Posterior vena cava (tissue), 2 donors: ENCODE measurements around the gene NCKAP5. TPM values are rescaled to one million over a fixed set of nuclear protein-coding genes. Genes with fewer than 3 reads are reported as not detected.

Experiments
- DNase-seq: peaks from one replicate; pipeline ENCODE4 v3.0.0-alpha.2; 2020; ENCODE audit warnings: low spot score
- intact Hi-C, 2 donors: fragments of 100-400 bp; cut with DNase I; formaldehyde crosslinking; loops; one replicate each; pipeline versions ENCODE4 v1.14.1 to v1.14.2; 2022 to 2023
- total RNA-seq, 2 donors: library from RNA; stranded (reverse); fragmentation: NEBNext Ultra II Directional; extraction: Animal tissue kit (Norgen Biotek cat#: 25700); gene quantifications; one replicate each; pipeline ENCODE4 v1.2.1, GENCODE V29; 2021
- donor health status: DM: yes; HTN: yes; CAD: no.
- donor health status: DM: yes; HTN: yes; CAD: no.

NCKAP5 gene
- total RNA-seq, 2 donors from 2014 or later = 2.0 to 2.1 TPM

DNA sequence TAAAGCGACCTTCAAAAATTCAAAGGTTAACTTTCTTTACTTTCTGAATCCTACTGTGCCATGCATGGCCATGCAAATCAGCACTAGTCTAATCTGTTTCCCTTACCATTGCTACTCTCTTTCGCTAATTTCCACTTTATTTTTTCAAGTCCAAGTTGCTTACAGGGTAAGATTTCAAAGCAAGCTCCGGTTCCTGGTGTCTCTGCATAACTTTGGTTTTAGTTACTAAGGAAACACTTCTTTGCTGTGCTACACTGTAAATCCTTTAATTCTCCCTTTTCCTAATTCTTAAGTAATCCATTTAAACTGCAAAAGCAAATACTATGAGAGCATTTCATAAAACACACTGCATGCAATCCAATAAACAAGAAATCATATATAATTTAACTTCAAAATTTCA lies 514.7 kb downstream of the NCKAP5 start:
- intact Hi-C loops = no loop called here
- DNase-seq = no peak

DNA sequence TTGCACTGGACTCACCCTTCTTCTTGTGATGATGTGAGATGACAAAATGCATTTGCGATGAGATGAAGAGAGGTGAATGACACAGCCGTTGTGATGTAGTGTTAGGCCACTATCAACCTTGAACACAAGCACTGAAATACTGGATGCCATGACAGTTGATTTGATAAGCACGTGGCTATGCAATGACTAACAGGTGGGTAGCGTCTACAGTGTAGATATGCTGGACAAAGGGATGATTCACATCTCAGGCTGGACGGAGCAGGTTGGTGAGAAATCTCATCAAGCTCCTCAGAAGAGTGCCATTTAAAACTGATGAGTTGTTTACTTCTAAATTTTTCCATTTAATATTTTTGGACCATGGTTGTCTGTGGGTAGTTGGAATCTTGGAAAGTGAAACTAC lies 522.5 kb downstream of the NCKAP5 start:
- intact Hi-C loops = no loop called here
- DNase-seq = no peak

DNA sequence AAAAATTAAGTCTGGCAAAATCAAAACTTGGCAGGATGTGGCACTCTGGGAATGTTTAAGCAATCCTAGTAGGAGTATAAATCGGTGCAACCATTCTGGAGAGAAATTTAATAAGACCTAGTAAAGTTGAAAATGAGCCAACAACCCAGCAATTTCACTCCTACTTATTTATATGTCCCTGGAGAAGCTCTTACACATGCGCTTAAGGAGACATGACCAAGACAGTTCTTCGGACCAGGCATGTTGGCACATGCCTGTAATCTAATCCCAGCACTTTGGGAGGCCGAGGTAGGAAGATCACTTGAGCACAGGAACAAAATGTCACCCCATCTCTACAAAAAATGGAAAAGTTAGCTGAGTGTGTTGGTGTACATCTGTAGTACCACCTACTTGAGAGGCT lies 523.7 kb downstream of the NCKAP5 start:
- DNase-seq = no peak
- intact Hi-C loops = no loop called here

DNA sequence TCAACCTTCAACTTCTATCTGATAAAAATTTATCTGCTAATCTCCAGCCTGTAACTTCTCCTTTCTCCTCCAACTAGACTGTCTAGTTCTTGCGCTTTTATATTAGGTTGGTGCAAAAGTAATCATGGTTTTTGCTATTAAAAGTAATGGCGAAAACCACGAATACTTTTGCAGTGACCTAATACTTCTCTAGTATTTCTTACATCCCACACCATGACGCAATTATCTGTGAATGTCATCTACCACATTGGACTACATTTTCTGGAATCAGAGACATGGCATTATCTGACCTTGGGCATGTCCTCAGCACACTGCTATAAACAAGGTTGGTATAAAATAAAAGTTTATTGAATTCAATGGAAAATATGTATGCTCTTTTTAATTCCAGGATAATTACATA lies 528.1 kb downstream of the NCKAP5 start:
- intact Hi-C loops = no loop called here

DNA sequence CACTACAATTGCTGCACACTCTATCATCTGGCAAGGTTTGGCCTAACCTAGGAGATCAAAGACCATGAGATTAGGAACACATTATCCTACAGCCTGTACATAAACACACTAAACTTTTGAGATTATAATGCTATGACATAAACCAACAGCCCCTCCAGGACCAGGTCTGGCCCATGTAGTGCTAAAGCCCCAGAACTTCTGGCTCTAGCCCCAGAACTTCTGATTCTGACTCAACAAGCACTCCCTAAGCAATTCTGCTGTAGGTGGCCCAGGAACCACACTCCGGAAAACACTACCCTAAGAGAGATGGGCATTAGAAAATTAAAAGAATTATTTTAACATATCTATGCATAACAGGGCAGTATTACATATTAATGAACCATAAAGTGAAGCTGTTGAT lies 528.7 kb downstream of the NCKAP5 start:
- intact Hi-C loops = no loop called here
- DNase-seq = no peak

More for the DNA sequence above, 528.1 kb downstream of the NCKAP5 start:
- no peak for DNase-seq

DNA sequence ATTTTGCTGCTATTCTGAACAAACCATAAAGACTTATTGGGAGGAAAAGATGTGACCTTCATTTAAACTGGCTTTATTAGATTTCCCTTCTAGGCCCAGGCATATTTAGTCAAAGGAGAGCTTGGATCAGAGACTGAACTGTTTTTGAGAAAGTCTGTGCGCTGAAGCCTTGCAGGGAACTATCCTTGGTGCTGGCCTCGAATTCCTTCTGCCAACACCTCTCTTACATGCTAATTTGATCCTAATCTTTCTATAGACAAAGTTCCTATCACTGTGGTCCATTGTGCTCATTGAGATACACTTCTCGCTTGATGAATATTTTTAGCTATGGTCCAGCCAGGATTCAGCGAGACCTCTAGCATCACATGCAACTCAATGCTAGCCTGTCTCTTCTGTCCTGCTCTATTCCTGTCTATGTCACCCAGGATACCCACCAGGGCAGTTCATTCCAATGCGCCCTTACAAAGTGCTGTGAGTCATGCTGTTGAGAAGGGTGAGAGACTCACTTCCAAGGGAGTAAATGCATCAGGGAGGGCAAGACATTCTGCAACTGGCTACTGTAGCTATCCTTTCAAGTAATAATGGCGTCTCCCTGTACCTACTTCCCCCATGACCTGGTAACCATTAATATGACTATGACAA lies 541.6 kb downstream of the NCKAP5 start:
- intact Hi-C loops = no loop called here
- no peak for DNase-seq

DNA sequence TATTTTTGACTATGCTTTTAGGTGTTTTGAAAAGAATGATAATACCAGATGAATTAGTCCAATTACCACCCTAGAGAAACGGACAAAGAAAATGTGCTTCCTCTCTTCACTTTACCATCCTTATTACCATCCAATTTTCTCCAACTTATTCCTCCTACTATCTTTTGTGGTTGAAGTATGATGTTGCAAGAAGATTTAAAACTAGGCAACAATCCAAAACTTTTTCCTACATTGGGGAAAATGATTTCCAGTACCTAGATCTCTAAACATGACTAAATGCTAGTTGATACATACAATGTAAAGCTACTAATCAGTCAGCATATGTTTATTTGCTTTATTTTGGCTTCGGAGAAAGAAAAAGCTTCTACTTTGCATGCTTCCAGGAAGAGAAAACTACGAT lies 543.3 kb downstream of the NCKAP5 start:
- DNase-seq = no peak
- intact Hi-C loops = no loop called here

DNA sequence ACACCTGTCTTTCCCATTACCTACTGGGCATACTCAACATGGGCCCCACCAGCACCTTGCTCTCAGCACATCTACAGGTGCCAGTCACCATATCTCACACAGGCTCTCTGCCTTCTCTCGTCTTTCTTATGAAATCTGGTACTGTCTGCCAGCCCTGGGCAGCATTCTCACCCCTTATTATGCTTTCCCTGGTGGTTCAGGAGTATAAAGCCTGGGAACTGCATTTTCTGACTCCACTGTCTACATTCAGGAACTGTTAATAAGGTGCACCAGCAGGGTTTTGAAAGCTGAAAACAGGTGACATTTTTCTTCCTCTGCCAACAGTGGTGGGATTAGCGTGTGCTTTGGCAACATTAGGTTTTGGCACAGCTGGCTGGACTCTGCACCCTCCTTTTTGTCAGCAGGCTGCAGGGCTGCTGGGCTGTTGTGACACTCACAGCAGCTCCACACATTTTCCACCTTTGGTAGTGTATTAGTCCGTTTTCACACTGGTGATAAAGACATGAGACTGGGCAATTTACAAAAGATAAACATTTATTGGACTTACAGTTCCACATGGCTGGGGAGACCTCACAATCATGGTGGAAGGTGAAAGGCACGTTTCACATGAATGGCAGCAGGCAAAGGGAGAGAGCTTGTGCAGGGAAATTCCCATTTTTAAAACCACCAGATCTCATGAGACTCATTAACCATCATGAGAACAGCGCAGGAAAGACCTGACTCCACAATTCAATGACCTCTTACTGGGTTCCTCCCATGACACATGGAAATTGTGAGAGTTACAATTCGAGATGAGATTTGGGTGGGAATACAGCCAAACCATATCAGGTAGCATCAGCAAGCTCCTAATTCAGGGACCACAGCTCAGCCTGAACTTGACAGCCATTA lies 555.2 kb downstream of the NCKAP5 start:
- DNase-seq = no peak
- intact Hi-C loops = no loop called here

DNA sequence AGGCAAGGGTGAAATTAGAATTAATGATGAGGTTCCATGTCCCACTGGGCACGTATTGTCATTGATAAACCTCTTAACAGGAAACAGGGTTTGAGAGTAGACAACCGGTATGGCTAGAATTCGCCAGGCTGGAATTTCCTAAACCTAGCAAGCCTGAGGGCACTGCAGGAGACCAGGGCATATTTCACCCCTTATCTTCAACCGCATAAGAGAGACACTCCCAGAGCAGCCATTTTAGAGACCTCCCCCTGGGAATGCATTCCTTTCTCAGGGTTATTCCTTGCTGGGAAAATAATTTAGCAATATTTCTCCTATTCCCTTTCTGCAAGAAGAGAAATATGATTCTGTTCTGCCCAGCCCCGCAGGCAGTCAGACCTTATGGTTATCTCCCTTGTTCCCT lies 563.6 kb downstream of the NCKAP5 start:
- intact Hi-C loops = no loop called here
- DNase-seq = no peak

DNA sequence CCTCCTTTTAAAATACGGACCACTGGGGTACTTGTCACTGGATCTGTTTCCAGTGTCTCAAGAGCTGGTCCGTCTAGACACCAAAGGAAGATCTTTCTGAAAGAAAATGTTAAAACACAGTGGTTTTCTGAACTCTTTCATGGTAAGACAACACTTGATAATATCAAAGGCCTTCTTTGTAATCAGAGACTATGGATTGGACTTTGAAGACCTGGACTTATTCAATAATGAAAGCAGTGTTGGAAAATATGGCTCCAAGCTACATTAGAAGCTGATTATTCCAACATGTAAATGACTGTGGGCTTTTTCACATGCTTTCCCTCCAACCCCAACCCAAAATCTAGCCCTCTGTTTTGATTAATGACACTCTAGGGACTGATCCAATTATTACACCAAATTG lies 568.8 kb downstream of the NCKAP5 start:
- DNase-seq = no peak
- intact Hi-C loops = no loop called here

DNA sequence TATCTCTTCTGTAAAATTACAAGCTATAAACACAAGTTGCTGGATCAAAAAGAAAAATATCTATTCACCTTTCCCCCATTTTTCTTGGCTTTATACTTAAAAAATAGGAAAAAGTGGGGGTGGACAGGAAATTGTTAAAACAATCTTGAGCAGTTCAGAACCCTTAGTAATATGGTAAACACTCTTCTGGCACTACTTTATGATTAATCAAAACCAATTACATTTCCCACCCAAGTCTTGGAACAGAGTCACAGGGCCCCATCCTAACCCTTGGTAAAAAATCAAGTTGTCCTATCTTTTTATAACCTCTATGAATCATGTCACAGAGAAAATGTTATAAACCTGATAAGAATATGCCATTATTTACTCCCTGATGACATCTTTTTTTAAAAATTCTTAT lies 570.0 kb downstream of the NCKAP5 start:
- intact Hi-C loops = no loop called here
- DNase-seq = no peak

DNA sequence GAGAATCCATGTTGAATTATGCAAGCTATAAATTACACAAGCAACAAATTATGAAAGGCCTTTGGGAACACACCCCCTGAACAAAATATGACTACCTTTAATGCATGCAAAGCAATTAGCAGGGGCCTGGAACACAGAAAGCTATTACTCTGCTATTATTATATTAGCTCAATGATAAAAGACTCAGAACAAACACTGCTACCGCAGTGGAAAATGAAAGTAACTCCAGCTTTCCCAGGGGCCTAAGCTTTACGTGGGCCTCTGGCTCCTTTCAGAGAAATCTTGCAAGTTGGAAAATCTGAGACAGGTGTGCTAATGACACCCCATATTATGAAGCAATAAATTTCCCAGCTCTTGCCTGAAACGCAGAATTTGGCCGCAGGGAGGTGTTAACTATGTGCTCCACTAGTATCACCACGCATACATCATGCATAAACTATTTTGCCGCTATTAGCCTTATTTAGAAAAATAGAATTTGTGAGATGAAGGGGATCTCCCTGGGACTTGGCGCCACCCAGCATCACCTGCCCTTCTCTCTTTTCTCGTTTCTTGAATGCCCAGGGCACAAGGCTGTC lies 576.7 kb downstream of the NCKAP5 start:
- no peak for DNase-seq
- intact Hi-C loops = no loop called here

DNA sequence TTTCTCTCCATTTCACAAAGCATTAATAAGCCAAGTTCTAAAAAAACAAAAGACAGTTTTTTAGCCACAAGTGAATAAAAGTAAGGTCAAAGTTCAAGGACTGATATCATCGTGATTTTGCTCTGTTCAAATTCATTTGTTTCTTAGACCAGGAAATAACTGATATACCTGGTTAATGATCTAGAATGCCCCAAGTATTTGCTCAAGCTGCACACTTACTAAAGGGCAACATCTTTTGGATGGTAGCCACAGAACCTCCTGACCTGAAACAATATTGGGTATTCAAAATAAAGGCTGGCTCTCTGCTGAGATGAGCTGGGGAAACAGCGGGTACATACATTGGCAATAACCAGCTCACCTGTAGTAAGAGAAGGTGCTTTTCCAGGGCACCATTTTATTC lies 583.5 kb downstream of the NCKAP5 start:
- no peak for DNase-seq
- intact Hi-C loops = no loop called here

DNA sequence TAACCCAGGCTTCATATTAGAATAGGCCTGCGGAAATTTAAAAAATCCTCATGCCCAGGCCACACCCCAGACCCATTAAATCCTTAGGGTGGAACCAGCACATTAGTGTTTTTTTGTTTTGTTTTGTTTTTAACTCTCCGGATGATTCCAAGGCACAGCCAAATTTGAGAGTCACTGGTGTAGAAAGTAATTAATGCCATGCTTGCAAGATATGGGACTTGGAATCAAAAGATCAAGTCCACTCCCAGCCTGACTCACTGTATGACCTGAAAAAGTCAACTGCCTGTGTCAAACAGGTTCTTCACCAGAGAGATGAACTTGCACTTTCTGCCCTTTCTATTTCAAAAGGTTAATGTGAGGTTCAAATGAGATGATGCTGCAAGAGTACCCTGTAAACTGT lies 588.0 kb downstream of the NCKAP5 start:
- DNase-seq = no peak
- intact Hi-C loops = no loop called here

DNA sequence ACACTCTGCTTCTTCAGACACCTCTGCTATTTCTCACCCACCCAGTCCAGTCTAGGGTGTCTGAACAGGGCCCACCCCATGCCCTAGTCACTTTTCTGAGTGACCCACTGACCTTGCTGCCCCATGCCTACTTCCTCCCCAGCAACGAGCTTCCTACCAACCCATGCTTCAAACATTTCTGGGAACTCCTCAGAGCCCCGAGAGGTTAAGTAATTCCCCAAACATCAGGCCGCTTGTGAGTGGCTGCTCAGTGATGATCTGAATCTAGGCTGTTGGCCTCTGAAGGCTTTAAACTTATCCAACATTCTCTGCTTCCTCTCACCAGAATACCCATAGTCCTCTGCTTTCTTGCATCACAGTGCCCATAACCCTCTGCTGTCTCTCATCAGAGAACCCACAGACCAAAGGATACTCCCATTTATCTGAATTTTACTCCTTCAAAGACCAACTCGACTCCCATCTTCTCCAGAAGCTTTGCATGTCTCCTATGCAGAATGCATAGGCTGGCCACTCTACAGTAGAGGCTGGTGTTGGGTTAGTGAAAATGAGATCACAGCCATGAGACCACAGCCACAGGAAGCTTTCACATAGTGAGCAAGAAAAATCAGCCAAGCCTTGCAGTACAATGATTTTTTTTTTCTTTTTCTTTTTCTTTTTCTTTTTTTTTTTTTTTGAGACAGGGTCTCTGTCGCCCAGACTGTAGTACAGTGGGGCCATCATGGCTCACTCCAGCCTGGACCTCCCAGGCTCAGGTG lies 588.7 kb downstream of the NCKAP5 start:
- intact Hi-C loops = no loop called here
- no peak for DNase-seq

DNA sequence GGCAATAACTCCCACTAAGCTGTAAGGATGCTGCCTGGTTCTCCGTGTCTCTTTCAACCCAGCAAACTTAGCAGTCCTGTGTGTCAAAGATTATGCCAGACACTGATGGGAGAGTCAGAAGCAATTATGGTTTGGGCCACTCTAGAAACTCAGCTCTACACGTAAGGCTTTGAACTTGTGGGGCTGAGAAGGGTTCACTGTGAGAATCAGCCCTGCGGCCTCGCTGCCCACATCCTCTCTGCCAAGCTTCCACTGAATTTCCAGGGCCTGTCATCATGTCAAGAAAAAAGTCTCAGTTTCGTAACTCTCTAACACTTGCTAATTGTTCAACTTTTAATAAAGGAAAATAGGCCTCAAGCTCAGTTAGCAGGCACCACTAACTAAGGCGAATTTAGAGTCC lies 589.4 kb downstream of the NCKAP5 start:
- intact Hi-C loops = no loop called here
- DNase-seq = no peak

DNA sequence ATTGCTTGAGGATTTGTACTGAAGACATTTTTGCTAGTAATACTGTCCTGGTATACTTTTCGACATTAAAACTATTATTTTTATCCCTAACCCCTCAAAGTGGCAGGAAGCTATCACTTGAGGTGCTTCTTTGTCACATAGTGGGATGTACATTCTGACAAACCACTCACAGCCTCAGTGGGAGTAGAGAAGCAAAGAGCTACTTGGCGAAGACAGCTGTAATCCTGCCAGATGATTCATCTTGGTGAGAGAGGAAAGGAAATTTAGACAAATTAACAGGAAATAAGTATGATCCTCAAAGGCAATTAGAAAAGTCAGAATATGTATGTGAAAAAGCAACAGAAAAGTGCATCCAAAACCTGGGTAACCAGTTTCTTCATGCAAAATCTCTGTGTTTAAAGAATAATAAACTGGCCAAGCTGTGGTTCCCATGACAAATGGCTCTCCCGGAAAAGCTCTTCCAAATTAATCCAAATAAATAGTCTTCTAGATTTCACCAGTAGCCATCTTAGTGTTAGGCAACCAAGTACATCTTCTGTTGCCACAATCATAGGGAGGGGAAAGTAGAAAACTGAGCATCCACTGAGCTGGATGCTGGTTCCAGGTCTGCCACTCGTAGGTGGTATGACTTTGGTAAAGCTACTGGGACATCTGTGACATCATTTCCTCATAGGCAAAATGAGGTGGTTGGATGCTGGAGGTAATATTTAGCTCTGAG lies 590.3 kb downstream of the NCKAP5 start:
- intact Hi-C loops = no loop called here
- no peak for DNase-seq

DNA sequence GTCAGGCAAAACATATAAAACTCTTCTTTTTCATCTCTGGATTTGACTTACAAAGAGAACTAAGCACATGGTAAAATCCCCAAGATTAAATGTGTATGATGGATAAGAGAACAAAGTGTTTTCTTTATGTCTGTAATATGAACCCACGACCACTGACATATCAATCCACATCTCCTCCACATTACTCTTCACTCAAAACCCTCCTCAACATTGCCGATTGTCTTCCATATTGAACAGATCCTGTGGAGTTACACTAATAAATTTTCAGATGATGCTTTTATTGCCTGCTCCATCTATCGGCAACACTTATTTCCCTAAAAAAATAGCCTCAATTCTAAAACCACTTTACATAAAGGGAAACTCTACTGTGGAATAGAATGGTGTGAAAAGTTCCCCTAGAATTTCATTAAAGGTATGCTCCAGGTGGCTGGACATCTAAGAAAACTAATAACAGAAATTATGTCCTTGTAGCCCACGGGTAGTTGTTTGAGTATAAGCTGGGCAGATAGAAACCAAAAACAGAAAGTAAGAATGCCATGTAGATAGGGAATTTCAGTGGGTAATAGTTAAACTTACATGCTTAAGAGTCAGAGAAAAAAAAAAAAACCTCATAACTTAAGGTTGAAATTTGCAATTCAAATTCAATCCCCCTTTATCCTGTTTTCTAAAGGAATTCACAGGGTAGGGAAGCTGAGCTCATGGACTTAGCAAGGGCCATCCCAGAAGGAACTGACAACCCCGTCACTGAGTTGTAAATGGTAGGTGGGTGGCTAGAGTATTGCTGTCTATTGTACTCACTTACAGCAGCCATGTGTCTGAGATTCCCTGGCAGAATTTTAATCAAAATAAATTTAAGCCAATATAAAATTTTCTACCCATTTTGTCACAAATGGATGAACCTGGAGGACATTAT lies 592.8 kb downstream of the NCKAP5 start:
- DNase-seq = no peak
- intact Hi-C loops = no loop called here
